HCEC 1CT (cell line): ENCODE measurements around the gene AXL.

Experiments used
- DNase-seq: peaks from one replicate; pipeline ENCODE4 v3.0.0-alpha.2; 2017

AXL gene

GRCh38 chr19:41206926-41207750 lies 11.9 kb upstream of the AXL start:
- no peak for DNase-seq

GRCh38 chr19:41214161-41214560 lies 4.9 kb upstream of the AXL start:
- no peak for DNase-seq

GRCh38 chr19:41217741-41218140 lies 1.3 kb upstream of the AXL start:
- DNase-seq, result no peak

- DNase-seq, result no peak
These were observed 791 bp upstream of the AXL start for GRCh38 chr19:41218249-41218614.

GRCh38 chr19:41219924-41220567 lies 1.0 kb downstream of the AXL start:
- DNase-seq, result peak; percentile 35

GRCh38 chr19:41220811-41221210 lies 1.8 kb downstream of the AXL start:
- DNase-seq, result no peak

GRCh38 chr19:41221514-41222205 lies 2.6 kb downstream of the AXL start:
- DNase-seq, result no peak

GRCh38 chr19:41222240-41222639 lies 3.2 kb downstream of the AXL start:
- DNase-seq, result no peak

- peak; percentile 89 for DNase-seq
These were observed 4.6 kb downstream of the AXL start for GRCh38 chr19:41223431-41224234.

GRCh38 chr19:41224632-41225031 lies 5.6 kb downstream of the AXL start:
- DNase-seq, result no peak

- peak; percentile 99 for DNase-seq
These were observed 6.4 kb downstream of the AXL start for GRCh38 chr19:41225238-41226052.

- peak; percentile 89 for DNase-seq
These were observed 7.2 kb downstream of the AXL start for GRCh38 chr19:41226053-41226873.

GRCh38 chr19:41226874-41227390 lies 7.9 kb downstream of the AXL start:
- no peak for DNase-seq

- DNase-seq, result no peak
These were observed 9.5 kb downstream of the AXL start for GRCh38 chr19:41228486-41228885.

GRCh38 chr19:41229338-41229737 lies 10.3 kb downstream of the AXL start:
- DNase-seq, result peak; percentile 48

- DNase-seq, result no peak
These were observed 11.2 kb downstream of the AXL start for GRCh38 chr19:41230067-41230857.

- DNase-seq, result no peak
These were observed 13.7 kb downstream of the AXL start for GRCh38 chr19:41232686-41233085.

- DNase-seq, result no peak
These were observed 14.8 kb downstream of the AXL start for GRCh38 chr19:41233748-41234240.

- DNase-seq, result no peak
These were observed 15.6 kb downstream of the AXL start for GRCh38 chr19:41234512-41235168.
